Tibial artery (tissue), 4 donors: ENCODE results near the gene ALOX12B.

Experiments
- DNase-seq, 2 donors: peaks; one replicate each; pipeline ENCODE4 v3.0.0-alpha.2; 2019
- H3K27ac ChIP-seq, 2 donors: fragments of 200-600 bp; sonication (generic) in 1 of 2; 1 replicate in 1 of 2; 2 replicates in 1 of 2; pipeline ENCODE4 v1.5.1; 2018 to 2019; ENCODE audit warnings: mild to moderate bottlenecking in 1 of 2
- H3K27me3 ChIP-seq, 2 donors: fragments of 200-600 bp; sonication (generic) in 1 of 2; one replicate each; pipeline versions ENCODE4 v1.5.1 to v1.6.0; 2016 to 2019
- H3K36me3 ChIP-seq, 3 donors: fragments of 200-600 bp; sonication (generic) in 2 of 3; one replicate each; pipeline ENCODE4 v1.5.1; 2016 to 2019; ENCODE audit warnings: mild to moderate bottlenecking in 2 of 3
- H3K4me1 ChIP-seq, 4 donors: fragments of 200-600 bp; sonication (generic) in 2 of 4; 1 replicate in 3 of 4; 2 replicates in 1 of 4; pipeline ENCODE4 v1.5.1; 2016 to 2019
- H3K4me3 ChIP-seq, 2 donors: fragments of 200-600 bp; sonication (generic) in 1 of 2; 1 replicate in 1 of 2; 2 replicates in 1 of 2; pipeline ENCODE4 v1.5.1; 2018 to 2019; ENCODE audit warnings: mild to moderate bottlenecking in 2 of 2
- H3K9me3 ChIP-seq, 3 donors: fragments of 200-600 bp; sonication (generic) in 1 of 3; one replicate each; pipeline ENCODE4 v1.5.1; 2016 to 2019
- CTCF ChIP-seq, 2 experiments: fragments of 200-600 bp in 1 of 2; fragments of 450-650 bp in 1 of 2; IDR thresholded peaks; one replicate each; pipeline ENCODE4 v1.5.1; 2017 to 2019; ENCODE audit warnings: antibody characterized with exemption in 2 of 2, mild to moderate bottlenecking in 1 of 2, moderate library complexity in 1 of 2
- intact Hi-C: fragments of 100-400 bp; cut with DNase I; formaldehyde crosslinking; loops from one replicate; pipeline ENCODE4 v1.15.0; 2023; ENCODE audit warnings: low total_unique reads

ALOX12B gene

GRCh38 chr17:8067806-8068205, 19.7 kb downstream of the ALOX12B start:
- intact Hi-C loops: no loop called here
- Histone ChIP-seq H3K27me3 (peaks cover 0 to 62% of the 10 kb centered on the region in 2 donors), H3K4me1 (peaks cover 0 to 8% (median 3%) of the 10 kb centered on the region in 4 donors), H3K9me3 (no peaks in the 10 kb centered on the region), H3K36me3 (no peaks in the 10 kb centered on the region), H3K4me3 (no peak overlapping the region), H3K27ac (no peak overlapping the region)
- no peak for DNase-seq
- TF ChIP-seq CTCF (IDR thresholded peaks at IDR 0.05): no peak

GRCh38 chr17:8066841-8067775, 20.4 kb downstream of the ALOX12B start:
- Histone ChIP-seq H3K4me1 (peaks cover 0 to 7% (median 3%) of the 10 kb centered on the region in 4 donors), H3K4me3 (no peak overlapping the region), H3K36me3 (no peaks in the 10 kb centered on the region), H3K9me3 (no peaks in the 10 kb centered on the region), H3K27ac (no peak overlapping the region), H3K27me3 (peaks cover 0 to 62% of the 10 kb centered on the region in 2 donors)
- intact Hi-C loops: no loop called here
- DNase-seq: no peak
- TF ChIP-seq CTCF (IDR thresholded peaks at IDR 0.05): no peak

- no peak for TF ChIP-seq CTCF (IDR thresholded peaks at IDR 0.05)
- no peak overlapping the region for H3K27ac ChIP-seq
- H3K4me1 ChIP-seq: peaks cover 0 to 7% (median 3%) of the 10 kb centered on the region in 4 donors
- no peaks in the 10 kb centered on the region for H3K36me3 ChIP-seq
- H3K9me3 ChIP-seq: no peaks in the 10 kb centered on the region
- intact Hi-C loops: no loop called here
- DNase-seq: no peak
- H3K4me3 ChIP-seq: no peak overlapping the region
- peaks cover 0 to 65% of the 10 kb centered on the region in 2 donors for H3K27me3 ChIP-seq
Observed at GRCh38 chr17:8064561-8065019, 22.9 kb downstream of the ALOX12B start.

- Histone ChIP-seq H3K27me3 (peaks cover 0 to 72% of the 10 kb centered on the region in 2 donors), H3K4me3 (no peak overlapping the region), H3K4me1 (peaks cover 0 to 7% (median 3%) of the 10 kb centered on the region in 4 donors), H3K27ac (no peak overlapping the region), H3K9me3 (no peaks in the 10 kb centered on the region), H3K36me3 (no peaks in the 10 kb centered on the region)
- TF ChIP-seq CTCF (IDR thresholded peaks at IDR 0.05): no peak
- intact Hi-C loops: loop anchor here (2.0 kb wide), 1 partner anchor 13 kb away; no protein-coding TSS in a partner anchor
- DNase-seq: no peak
Observed at GRCh38 chr17:8063761-8064534, 23.6 kb downstream of the ALOX12B start.

GRCh38 chr17:8062807-8063483, 24.6 kb downstream of the ALOX12B start:
- intact Hi-C loops: loop anchor here (2.0 kb wide), 1 partner anchor 14 kb away; no protein-coding TSS in a partner anchor
- H3K27me3 ChIP-seq: peaks cover 0 to 81% of the 10 kb centered on the region in 2 donors
- DNase-seq: no peak

More at GRCh38 chr17:8062807-8063483, 24.6 kb downstream of the ALOX12B start:
- Histone ChIP-seq H3K9me3 (no peaks in the 10 kb centered on the region), H3K27ac (no peak overlapping the region), H3K4me3 (no peak overlapping the region), H3K4me1 (peaks cover 0 to 7% (median 3%) of the 10 kb centered on the region in 4 donors), H3K36me3 (no peaks in the 10 kb centered on the region)
- no peak for TF ChIP-seq CTCF (IDR thresholded peaks at IDR 0.05)
